ENCODE results near the gene AHDC1.

AHDC1 gene

DNA sequence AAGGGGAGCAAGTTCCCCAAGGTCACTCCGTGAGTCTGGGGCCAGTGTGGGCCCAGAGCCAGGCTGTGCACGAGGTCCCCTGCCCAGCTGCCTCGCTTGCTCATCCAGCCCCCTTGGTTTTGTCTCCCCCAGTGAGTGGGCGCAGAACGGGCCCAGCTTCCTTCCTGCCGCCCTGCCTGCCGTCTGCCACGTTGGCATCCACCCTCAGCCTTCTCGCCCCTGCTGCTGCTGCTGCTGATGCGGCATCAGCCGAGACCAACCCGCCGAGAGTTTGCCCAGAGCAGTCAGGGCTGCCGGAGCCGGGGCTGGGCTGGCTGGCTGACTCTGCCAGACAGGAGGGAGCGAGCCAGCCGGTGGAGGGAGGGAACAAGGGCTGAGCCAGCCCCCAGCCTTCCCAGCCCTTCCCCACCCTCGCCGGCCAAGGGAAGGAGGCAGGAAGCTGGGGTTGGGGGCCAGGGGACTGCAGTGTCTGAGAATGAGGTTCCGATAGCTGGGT lies 82.6 kb downstream of the AHDC1 start:
- H3K36me3 ChIP-seq (ENCODE audit: control insufficient read depth, insufficient read depth, low read length): no peaks in the 10 kb centered on the region
- H3K4me1 ChIP-seq (ENCODE audit: control insufficient read depth, insufficient read depth, low read length): peaks cover 28% of the 10 kb centered on the region
- no peak overlapping the region for H3K9ac ChIP-seq (ENCODE audit: low read depth, low read length)
- no peak overlapping the region for H3K4me3 ChIP-seq (ENCODE audit: low read depth, low read length)
- no peaks in the 10 kb centered on the region for H3K27me3 ChIP-seq (ENCODE audit: control insufficient read depth, insufficient read depth, low read length)
- H3K9me3 ChIP-seq (ENCODE audit: control insufficient read depth, insufficient read depth, low read length): no peaks in the 10 kb centered on the region

DNA sequence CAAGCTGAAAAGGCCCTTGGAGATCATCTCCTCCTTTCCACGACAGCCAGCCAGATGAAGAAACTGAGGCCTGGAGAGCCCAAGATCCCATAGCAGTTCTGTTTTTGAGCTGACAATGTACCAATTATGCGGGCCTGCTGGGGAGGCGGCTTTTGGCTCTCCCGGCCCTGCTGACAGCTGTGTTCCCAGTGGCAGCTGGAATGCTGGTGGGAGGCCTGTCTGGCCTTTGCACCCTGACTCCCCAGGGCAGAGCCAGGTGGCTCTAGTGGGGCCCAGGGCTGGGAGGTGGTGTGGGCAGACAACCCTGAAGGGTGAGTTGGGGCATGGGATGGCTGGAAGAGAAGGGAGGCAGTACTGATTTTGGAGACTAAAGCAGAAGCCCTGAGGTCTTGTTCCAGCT lies 83.3 kb downstream of the AHDC1 start:
- Histone ChIP-seq H3K4me1 (ENCODE audit: control insufficient read depth, insufficient read depth, low read length) (peaks cover 24% of the 10 kb centered on the region), H3K27me3 (ENCODE audit: control insufficient read depth, insufficient read depth, low read length) (no peaks in the 10 kb centered on the region), H3K9me3 (ENCODE audit: control insufficient read depth, insufficient read depth, low read length) (no peaks in the 10 kb centered on the region), H3K36me3 (ENCODE audit: control insufficient read depth, insufficient read depth, low read length) (no peaks in the 10 kb centered on the region), H3K9ac (ENCODE audit: low read depth, low read length) (no peak overlapping the region), H3K4me3 (ENCODE audit: low read depth, low read length) (no peak overlapping the region)

DNA sequence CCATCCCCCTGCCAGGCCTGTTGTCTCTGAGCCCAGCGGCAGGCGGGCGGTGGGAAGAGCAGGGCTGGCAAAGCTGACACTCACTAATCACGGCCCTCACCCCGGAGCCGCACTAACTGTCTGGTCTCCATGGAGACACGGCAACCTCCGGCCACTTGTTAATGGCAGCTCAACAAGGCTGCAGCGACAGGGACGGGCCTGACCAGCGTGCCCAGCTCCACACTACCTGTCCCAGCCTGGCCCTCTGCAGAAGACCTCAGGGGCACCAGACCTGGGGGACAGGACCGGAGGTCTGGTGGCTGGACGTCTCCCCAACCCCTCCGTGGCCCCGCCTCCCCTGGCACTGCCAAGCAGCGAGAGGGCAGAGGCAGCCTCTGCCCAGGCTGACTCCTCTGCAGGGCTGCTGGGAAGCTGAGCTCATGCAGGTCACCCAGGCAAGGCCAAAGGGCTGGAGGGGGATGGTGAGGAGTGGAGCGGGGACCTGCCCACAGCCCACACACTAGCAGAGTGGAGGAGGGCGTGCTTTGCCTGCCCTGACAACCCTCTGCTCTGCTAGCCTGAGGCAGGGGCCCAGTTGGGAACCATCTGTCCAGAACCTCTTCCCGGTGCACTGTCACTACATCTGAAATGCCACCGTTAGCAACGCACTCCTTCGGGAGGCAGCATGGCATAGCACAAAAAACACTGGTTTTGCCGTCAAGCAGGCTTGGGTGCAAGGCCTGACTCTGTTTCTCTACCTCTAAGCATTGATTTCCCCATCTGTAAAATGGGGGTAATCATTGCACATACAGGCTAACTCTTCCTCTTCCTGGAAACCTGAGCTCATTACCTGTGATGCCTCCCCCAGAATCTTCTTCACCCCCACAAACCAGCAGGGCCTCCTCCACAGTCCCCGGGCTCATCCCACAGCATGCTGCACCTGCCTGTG lies 84.3 kb downstream of the AHDC1 start:
- Histone ChIP-seq H3K36me3 (ENCODE audit: control insufficient read depth, insufficient read depth, low read length) (no peaks in the 10 kb centered on the region), H3K27me3 (ENCODE audit: control insufficient read depth, insufficient read depth, low read length) (no peaks in the 10 kb centered on the region), H3K4me3 (ENCODE audit: low read depth, low read length) (no peak overlapping the region), H3K9ac (ENCODE audit: low read depth, low read length) (no peak overlapping the region), H3K4me1 (ENCODE audit: control insufficient read depth, insufficient read depth, low read length) (peaks cover 17% of the 10 kb centered on the region), H3K9me3 (ENCODE audit: control insufficient read depth, insufficient read depth, low read length) (no peaks in the 10 kb centered on the region)

DNA sequence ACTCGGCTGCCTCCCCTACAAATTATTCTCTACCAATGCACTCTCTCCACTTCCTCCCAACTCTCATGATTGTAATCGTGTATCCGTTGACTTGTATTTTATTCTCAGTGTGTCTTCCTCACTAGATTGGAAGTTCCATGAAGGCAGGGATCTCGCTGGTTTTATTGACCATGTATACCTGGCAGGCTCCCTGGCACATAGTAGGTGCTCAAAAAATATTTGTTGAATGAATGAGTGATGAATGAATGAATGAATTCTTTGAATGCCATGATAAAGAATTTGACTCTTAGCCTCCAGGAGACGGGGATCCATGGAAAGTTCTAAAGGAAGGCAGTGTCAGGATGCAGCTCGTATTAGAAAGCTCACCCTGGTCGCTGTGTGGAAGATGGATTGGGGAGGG lies 85.1 kb downstream of the AHDC1 start:
- Histone ChIP-seq H3K9me3 (ENCODE audit: control insufficient read depth, insufficient read depth, low read length) (no peaks in the 10 kb centered on the region), H3K4me3 (ENCODE audit: low read depth, low read length) (no peak overlapping the region), H3K27me3 (ENCODE audit: control insufficient read depth, insufficient read depth, low read length) (no peaks in the 10 kb centered on the region), H3K9ac (ENCODE audit: low read depth, low read length) (no peak overlapping the region), H3K4me1 (ENCODE audit: control insufficient read depth, insufficient read depth, low read length) (peaks cover 14% of the 10 kb centered on the region), H3K36me3 (ENCODE audit: control insufficient read depth, insufficient read depth, low read length) (no peaks in the 10 kb centered on the region)

DNA sequence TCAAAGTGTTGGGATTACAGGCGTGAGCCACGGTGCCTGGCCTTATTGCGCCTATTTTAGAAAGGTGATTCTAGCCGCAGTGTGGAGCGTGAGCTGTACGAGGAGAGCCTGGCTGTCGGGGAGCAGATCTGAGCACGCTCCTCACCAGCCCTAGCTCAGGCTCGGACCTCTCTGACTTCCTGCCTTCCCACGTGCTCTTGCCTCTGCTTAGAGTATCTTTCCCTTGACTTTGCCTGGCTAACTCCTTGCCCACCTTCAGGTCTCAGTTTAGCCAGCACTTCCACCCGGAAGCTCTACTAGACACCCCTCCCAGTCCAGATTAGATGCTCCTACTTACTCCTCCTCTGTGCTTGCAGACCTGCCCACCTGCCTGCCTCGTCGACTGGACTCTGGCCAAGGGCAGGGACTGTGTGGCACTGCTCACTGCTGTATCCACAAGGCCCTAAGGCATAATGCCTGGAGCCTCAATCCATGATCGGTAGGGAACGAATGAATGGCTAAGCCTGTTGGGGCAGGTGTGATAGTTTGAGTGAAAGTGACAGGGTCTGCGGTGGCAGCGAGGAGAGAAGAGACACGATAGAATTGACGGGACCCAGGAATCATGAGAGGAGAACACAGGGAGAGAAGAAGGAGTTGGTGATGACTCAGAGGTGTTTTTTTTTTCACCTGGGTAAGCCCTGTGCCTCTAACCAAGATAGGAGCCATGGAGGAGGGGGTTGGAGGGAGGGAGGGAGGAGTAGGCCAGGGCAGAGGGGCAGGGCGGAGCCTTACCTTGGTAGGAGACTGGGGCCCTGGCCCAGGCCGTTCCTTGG lies 85.8 kb downstream of the AHDC1 start:
- no peak overlapping the region for H3K9ac ChIP-seq (ENCODE audit: low read depth, low read length)
- H3K27me3 ChIP-seq (ENCODE audit: control insufficient read depth, insufficient read depth, low read length): no peaks in the 10 kb centered on the region
- H3K4me1 ChIP-seq (ENCODE audit: control insufficient read depth, insufficient read depth, low read length): peaks cover 7% of the 10 kb centered on the region
- no peaks in the 10 kb centered on the region for H3K9me3 ChIP-seq (ENCODE audit: control insufficient read depth, insufficient read depth, low read length)
- H3K4me3 ChIP-seq (ENCODE audit: low read depth, low read length): no peak overlapping the region
- H3K36me3 ChIP-seq (ENCODE audit: control insufficient read depth, insufficient read depth, low read length): no peaks in the 10 kb centered on the region

DNA sequence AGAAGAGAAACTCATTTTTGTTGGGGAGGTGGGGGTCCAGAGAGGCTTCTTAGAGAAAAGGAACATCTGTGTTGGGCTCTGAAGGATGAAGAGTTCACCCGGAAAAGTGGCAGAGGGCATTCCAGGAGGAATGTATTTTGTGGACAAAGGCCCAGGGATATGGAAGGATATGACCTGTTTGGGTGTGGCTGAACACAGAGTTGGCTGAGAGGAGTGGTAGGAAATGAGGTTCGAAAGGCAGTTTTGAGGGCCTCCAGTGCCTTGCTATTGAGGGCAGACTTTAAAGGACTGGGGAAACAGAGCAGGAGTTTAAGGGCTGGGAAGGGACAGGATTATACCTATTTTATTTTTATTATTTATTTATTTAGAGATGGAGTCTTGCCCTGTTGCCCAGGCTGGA lies 86.6 kb downstream of the AHDC1 start:
- Histone ChIP-seq H3K9ac (ENCODE audit: low read depth, low read length) (no peak overlapping the region), H3K4me1 (ENCODE audit: control insufficient read depth, insufficient read depth, low read length) (peaks cover 4% of the 10 kb centered on the region), H3K9me3 (ENCODE audit: control insufficient read depth, insufficient read depth, low read length) (no peaks in the 10 kb centered on the region), H3K4me3 (ENCODE audit: low read depth, low read length) (no peak overlapping the region), H3K27me3 (ENCODE audit: control insufficient read depth, insufficient read depth, low read length) (no peaks in the 10 kb centered on the region), H3K36me3 (ENCODE audit: control insufficient read depth, insufficient read depth, low read length) (no peaks in the 10 kb centered on the region)

DNA sequence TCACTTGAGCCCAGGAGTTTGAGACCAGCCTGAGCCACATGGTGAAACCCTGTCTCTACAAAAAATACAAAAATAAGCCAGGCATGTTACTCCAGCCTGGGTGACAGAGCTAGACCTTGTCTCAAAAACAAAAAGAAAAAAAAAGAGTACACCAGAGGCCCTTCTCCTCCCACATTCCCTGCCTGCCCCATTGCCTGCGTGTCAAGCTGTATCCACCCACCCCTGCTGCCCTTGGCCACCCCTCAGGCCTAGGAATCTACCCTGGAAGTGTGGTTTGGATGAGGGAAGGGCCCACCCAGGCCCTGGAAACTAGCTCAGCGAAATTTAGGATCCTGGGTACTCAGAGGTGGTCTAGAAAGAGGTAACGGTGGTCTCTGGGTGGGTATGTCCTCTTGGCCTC lies 88.3 kb downstream of the AHDC1 start:
- Histone ChIP-seq H3K9me3 (ENCODE audit: control insufficient read depth, insufficient read depth, low read length) (no peaks in the 10 kb centered on the region), H3K4me3 (ENCODE audit: low read depth, low read length) (no peak overlapping the region), H3K27me3 (ENCODE audit: control insufficient read depth, insufficient read depth, low read length) (no peaks in the 10 kb centered on the region), H3K4me1 (ENCODE audit: control insufficient read depth, insufficient read depth, low read length) (peaks cover 4% of the 10 kb centered on the region), H3K9ac (ENCODE audit: low read depth, low read length) (no peak overlapping the region), H3K36me3 (ENCODE audit: control insufficient read depth, insufficient read depth, low read length) (no peaks in the 10 kb centered on the region)

DNA sequence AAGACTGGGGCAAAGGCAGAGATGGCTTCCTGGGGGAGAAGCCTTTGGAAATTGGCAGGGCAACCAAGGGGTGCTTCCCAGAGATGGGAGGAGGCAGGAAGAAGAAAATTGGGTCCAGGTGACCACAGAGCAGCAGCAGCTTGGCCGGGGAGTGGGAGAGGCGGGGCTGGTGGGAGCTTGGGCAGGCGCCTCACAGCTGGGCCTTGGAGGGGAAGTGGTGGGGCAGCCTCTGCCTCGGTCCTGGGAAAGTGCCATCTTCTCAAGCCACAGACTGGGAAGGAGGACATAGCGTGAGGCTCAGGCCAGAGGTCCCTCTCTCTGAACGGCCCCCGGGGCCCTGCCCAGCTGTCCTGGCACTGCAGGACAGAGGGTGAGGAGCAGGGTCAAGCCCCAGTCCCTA lies 90.0 kb downstream of the AHDC1 start:
- no peaks in the 10 kb centered on the region for H3K27me3 ChIP-seq (ENCODE audit: control insufficient read depth, insufficient read depth, low read length)
- peaks cover 7% of the 10 kb centered on the region for H3K4me1 ChIP-seq (ENCODE audit: control insufficient read depth, insufficient read depth, low read length)

DNA sequence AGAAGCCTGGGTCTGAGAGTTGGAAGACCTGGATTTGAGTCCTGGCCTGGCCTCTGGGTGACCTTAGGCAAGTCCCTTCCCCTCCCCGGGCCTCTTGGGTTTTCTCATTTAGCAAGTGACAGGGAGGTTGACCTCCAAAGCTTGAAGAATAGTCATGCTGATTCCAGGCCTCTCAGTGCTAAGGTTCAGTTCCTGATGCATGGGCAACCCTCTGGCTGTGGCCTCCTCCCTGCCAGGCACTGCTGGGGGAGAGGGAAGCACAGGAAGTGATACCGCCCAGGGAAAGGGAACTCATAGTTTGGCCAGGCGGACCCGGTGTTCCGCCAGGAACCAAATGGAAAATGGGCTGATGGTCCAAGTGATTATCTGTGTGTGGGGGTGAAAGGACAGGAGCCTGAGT lies 90.4 kb downstream of the AHDC1 start:
- no peaks in the 10 kb centered on the region for H3K36me3 ChIP-seq (ENCODE audit: control insufficient read depth, insufficient read depth, low read length)
- no peaks in the 10 kb centered on the region for H3K27me3 ChIP-seq (ENCODE audit: control insufficient read depth, insufficient read depth, low read length)
- H3K4me1 ChIP-seq (ENCODE audit: control insufficient read depth, insufficient read depth, low read length): peaks cover 5% of the 10 kb centered on the region
- H3K9me3 ChIP-seq (ENCODE audit: control insufficient read depth, insufficient read depth, low read length): no peaks in the 10 kb centered on the region
- H3K4me3 ChIP-seq (ENCODE audit: low read depth, low read length): no peak overlapping the region
- no peak overlapping the region for H3K9ac ChIP-seq (ENCODE audit: low read depth, low read length)

More for the DNA sequence above, 90.0 kb downstream of the AHDC1 start:
- Histone ChIP-seq H3K36me3 (ENCODE audit: control insufficient read depth, insufficient read depth, low read length) (no peaks in the 10 kb centered on the region), H3K9me3 (ENCODE audit: control insufficient read depth, insufficient read depth, low read length) (no peaks in the 10 kb centered on the region), H3K4me3 (ENCODE audit: low read depth, low read length) (no peak overlapping the region), H3K9ac (ENCODE audit: low read depth, low read length) (no peak overlapping the region)

DNA sequence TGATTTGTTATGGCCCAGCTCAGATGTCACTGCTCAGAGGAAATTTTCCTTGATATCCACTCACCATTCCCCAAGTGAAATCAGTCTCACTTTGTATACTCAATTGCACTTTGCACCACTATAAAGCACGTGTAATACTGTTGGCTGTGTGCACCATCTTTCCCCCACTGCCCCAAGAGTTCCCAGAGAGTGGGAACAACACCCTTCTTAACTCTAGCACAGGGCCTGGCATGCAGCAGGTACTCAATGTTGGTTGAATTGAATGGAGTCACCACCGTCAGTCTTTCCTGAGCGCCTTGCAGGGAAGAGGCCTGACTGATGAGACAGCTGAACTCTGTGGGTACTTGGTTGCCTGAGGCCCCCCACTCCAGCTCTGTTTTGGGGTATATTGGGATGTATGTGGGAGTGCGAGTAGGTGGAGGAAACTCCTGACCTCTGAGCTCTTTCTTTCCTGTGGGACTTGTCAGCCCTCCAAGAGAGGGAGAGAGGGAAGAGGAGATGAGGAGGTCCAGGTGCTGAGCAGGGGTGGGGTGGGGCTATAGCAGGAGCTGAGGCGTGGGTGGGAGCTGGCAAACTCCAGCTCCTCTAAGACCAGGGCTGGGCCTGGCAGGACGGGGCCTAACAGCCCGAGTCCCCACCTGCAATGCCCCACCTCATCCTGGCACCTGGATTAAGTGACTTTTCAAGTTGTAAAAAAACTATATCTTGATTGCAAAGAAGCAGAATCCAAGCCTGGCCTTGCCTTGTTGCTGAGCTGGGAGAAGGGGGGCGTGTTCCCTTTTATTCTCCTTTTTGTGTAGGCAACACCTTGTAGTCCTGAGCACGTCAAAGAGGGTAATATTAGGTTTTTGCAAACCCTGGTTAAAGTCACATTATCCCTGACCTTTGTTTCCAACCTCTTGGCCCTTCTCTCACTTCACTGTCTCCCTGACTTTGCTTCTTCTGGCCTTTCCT lies 94.5 kb downstream of the AHDC1 start:
- Histone ChIP-seq H3K27me3 (ENCODE audit: control insufficient read depth, insufficient read depth, low read length) (no peaks in the 10 kb centered on the region), H3K4me3 (ENCODE audit: low read depth, low read length) (no peak overlapping the region), H3K9ac (ENCODE audit: low read depth, low read length) (no peak overlapping the region), H3K4me1 (ENCODE audit: control insufficient read depth, insufficient read depth, low read length) (peaks cover 4% of the 10 kb centered on the region), H3K36me3 (ENCODE audit: control insufficient read depth, insufficient read depth, low read length) (no peaks in the 10 kb centered on the region), H3K9me3 (ENCODE audit: control insufficient read depth, insufficient read depth, low read length) (no peaks in the 10 kb centered on the region)
